MM.1S (cell line): ENCODE results near the gene DHX8.

Source experiments
- CTCF ChIP-seq: fragments of 300-600 bp; sonication (generic); IDR thresholded peaks from 2 replicates; pipeline ENCODE4 v1.5.1; 2016; ENCODE audit warnings: antibody characterized with exemption, low read length, mixed read lengths
- EZH2 ChIP-seq: fragments of 300-600 bp; sonication (generic); optimal IDR thresholded peaks from 2 replicates; pipeline ENCODE3; 2017; ENCODE audit warnings: low read depth, mild to moderate bottlenecking, antibody characterized with exemption, low read length, mixed read lengths
- EZH2phosphoT487 ChIP-seq: fragments of 300-600 bp; sonication (generic); IDR thresholded peaks from 2 replicates; pipeline ENCODE4 v1.6.1; 2018; ENCODE audit warnings: antibody characterized with exemption, low read length

DNA sequence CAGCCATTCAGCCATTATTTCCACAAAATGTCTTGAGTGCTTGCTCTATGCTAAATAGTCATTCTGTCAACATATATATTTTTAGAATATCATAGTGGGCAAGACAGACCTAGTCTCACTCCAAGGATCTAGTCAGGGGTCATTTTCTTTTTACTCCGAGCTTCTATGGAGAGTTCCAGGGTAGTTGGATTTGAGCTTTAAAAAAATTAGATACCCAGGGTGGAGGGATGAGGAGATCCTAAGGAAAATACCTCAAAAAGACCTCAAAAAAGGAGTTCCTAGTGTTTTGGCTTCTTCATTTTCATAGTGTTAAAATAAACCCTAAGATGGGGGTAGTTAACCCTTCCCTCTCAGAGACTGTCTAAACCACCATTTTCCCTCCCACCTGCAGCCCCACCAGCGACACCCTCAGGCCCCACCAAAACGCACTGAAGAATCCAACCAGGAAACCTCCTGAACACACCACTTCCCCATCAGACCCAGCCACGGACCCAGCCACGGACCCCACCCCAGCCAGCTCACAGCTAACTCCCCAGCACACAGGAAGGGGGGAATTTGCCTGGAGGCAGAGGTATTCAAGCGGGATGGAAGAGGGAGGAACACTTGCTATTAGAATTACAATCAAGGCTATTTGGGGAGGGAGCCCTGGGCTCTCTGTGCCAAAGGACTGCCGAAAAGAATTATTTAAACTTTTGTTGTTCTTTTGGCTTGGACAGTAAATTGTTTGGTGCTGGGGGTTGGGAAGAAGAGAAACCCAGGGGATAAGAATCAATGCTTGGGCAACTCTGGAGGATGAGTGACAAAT lies 60.2 kb downstream of the DHX8 start:
- no peak for TF ChIP-seq CTCF
- no peak for TF ChIP-seq EZH2
- no peak for TF ChIP-seq EZH2phosphoT487
